SK-N-SH treated with all-trans-retinoic acid at 6 μM for 48 hours (cell line): ENCODE measurements around the gene COPG2.

ENCODE experiments used
- ATAC-seq: fragments of 200-7000 bp; cut with Tn5 transposase; 3 replicates; pipeline ENCODE4 v1.9.1; 2020; ENCODE audit warnings: mild to moderate bottlenecking, moderate library complexity
- ARNTL ChIP-seq: fragments of 450-650 bp; formaldehyde crosslinking; IDR thresholded peaks from 2 replicates; pipeline ENCODE4 v1.5.0; 2020; ENCODE audit warnings: low read depth, mild to moderate bottlenecking, moderate library complexity, borderline replicate concordance
- BACH2 ChIP-seq: fragments of 250-450 bp; sonication (Bioruptor Pico); IDR thresholded peaks from 2 replicates; pipeline ENCODE4 v1.9.0; 2021; ENCODE audit warnings: mild to moderate bottlenecking, borderline replicate concordance
- CSDC2 ChIP-seq: fragments of 250-450 bp; sonication (Bioruptor Pico); IDR thresholded peaks from 2 replicates; pipeline ENCODE4 v1.5.0; 2020; ENCODE audit warnings: mild to moderate bottlenecking, moderate library complexity
- ESRRG ChIP-seq: fragments of 250-450 bp; sonication (Bioruptor Pico); IDR thresholded peaks from 2 replicates; pipeline ENCODE4 v1.6.1; 2021; ENCODE audit warnings: mild to moderate bottlenecking
- GLIS3 ChIP-seq: fragments of 250-450 bp; sonication (Bioruptor Pico); IDR thresholded peaks from 2 replicates; pipeline ENCODE4 v1.5.0; 2020; ENCODE audit warnings: mild to moderate bottlenecking, moderate library complexity
- ISL1 ChIP-seq: fragments of 250-450 bp; sonication (Bioruptor Pico); IDR thresholded peaks from 2 replicates; pipeline ENCODE4 v2.1.2; 2022; ENCODE audit warnings: mild to moderate bottlenecking, moderate library complexity
- OSR1 ChIP-seq: fragments of 250-450 bp; sonication (Bioruptor Pico); IDR thresholded peaks from 2 replicates; pipeline ENCODE4 v1.8.0; 2022; ENCODE audit warnings: moderate library complexity, mild to moderate bottlenecking, inconsistent platforms
- PPARA ChIP-seq: fragments of 250-450 bp; sonication (Bioruptor Pico); IDR thresholded peaks from 2 replicates; pipeline ENCODE4 v1.5.0; 2020; ENCODE audit warnings: mild to moderate bottlenecking, borderline replicate concordance
- RARB ChIP-seq: fragments of 250-450 bp; sonication (Bioruptor Pico); IDR thresholded peaks from 2 replicates; pipeline ENCODE4 v1.8.0; 2021; ENCODE audit warnings: mild to moderate bottlenecking, moderate library complexity
- SNAI2 ChIP-seq: fragments of 250-450 bp; sonication (Bioruptor Pico); IDR thresholded peaks from 2 replicates; pipeline ENCODE4 v1.5.0; 2020; ENCODE audit warnings: mild to moderate bottlenecking, moderate library complexity
- TCF4 ChIP-seq: fragments of 250-450 bp; sonication (Bioruptor Pico); IDR thresholded peaks from 2 replicates; pipeline ENCODE4 v1.8.0; 2021; ENCODE audit warnings: mild to moderate bottlenecking, moderate library complexity, borderline replicate concordance
- TOX ChIP-seq: fragments of 250-450 bp; sonication (Bioruptor Pico); IDR thresholded peaks from 2 replicates; pipeline ENCODE4 v1.8.0; 2021; ENCODE audit warnings: mild to moderate bottlenecking, moderate library complexity, borderline replicate concordance
- ZC3H10 ChIP-seq: fragments of 250-450 bp; sonication (Bioruptor Pico); IDR thresholded peaks from 2 replicates; pipeline ENCODE4 v1.5.1; 2021; ENCODE audit warnings: mild to moderate bottlenecking, moderate library complexity
- ZFP3 ChIP-seq: fragments of 250-450 bp; sonication (Bioruptor Pico); IDR thresholded peaks from 2 replicates; pipeline ENCODE4 v1.5.0; 2020; ENCODE audit warnings: mild to moderate bottlenecking, moderate library complexity
- ZFP30 ChIP-seq: fragments of 450-650 bp; formaldehyde crosslinking; IDR thresholded peaks from 2 replicates; pipeline ENCODE4 v1.5.0; 2022; ENCODE audit warnings: mild to moderate bottlenecking, moderate library complexity
- ZNF565 ChIP-seq: fragments of 450-650 bp; formaldehyde crosslinking; conservative IDR thresholded peaks from 2 replicates; pipeline ENCODE4 v1.5.0; 2020; ENCODE audit warnings: low read depth, mild to moderate bottlenecking, moderate library complexity
- ZNF70 ChIP-seq: fragments of 450-650 bp; formaldehyde crosslinking; IDR thresholded peaks from 2 replicates; pipeline ENCODE4 v1.5.0; 2020; ENCODE audit warnings: mild to moderate bottlenecking, moderate library complexity
- ZNF8 ChIP-seq: fragments of 450-650 bp; formaldehyde crosslinking; IDR thresholded peaks from 2 replicates; pipeline ENCODE4 v1.5.0; 2020; ENCODE audit warnings: mild to moderate bottlenecking, moderate library complexity
- TF ChIP-seq, protein P1 (sequence below): fragments of 250-450 bp; sonication (Bioruptor Pico); IDR thresholded peaks from 2 replicates; pipeline ENCODE4 v1.5.1; 2021; ENCODE audit warnings: mild to moderate bottlenecking, moderate library complexity
- TF ChIP-seq, protein P2 (sequence below): fragments of 250-450 bp; sonication (Bioruptor Pico); IDR thresholded peaks from 2 replicates; pipeline ENCODE4 v1.5.1; 2020; ENCODE audit warnings: low read depth, mild to moderate bottlenecking, moderate library complexity
- TF ChIP-seq, protein P3 (sequence below): fragments of 250-450 bp; sonication (Bioruptor Pico); IDR thresholded peaks from 2 replicates; pipeline ENCODE4 v1.8.0; 2020; ENCODE audit warnings: mild to moderate bottlenecking, moderate library complexity, borderline replicate concordance
- TF ChIP-seq, protein P4 (sequence below): fragments of 250-450 bp; sonication (Bioruptor Pico); IDR thresholded peaks from 2 replicates; pipeline ENCODE4 v1.8.0; 2021; ENCODE audit warnings: low read depth, mild to moderate bottlenecking, moderate library complexity, borderline replicate concordance
- TF ChIP-seq, protein P5 (sequence below): fragments of 250-450 bp; sonication (Bioruptor Pico); IDR thresholded peaks from 2 replicates; pipeline ENCODE4 v1.5.0; 2020; ENCODE audit warnings: mild to moderate bottlenecking, moderate library complexity

COPG2 gene

DNA sequence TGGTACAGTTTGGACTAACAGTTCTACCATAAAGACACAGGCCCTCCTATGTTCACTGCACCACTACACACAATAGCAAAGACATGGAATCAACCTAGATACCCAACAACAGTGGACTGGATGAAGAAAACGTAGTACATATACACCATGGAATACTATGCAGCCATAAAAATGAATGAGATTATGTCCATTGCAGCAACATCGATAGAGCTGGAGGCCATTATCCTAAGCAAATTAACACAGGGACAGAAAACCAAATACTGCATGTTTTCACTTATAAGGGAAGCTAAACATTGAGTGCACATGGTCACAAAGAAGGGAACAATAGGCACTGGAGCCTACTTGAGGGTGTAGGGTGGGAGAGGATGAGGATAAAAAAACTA lies 101.7 kb downstream of the COPG2 start:
- no peak for TF ChIP-seq ISL1
- no peak for TF ChIP-seq ARNTL
- TF ChIP-seq ZFP3, result no peak
- TF ChIP-seq GLIS3 (CRISPR knock-in tag), result no peak
- no peak for TF ChIP-seq OSR1 (CRISPR knock-in tag)
- TF ChIP-seq CSDC2 (CRISPR knock-in tag), result no peak
- no peak for TF ChIP-seq TOX
- TF ChIP-seq ZC3H10, result no peak
- no peak for TF ChIP-seq ZNF8 (CRISPR knock-in tag)
- TF ChIP-seq, protein P1, sequence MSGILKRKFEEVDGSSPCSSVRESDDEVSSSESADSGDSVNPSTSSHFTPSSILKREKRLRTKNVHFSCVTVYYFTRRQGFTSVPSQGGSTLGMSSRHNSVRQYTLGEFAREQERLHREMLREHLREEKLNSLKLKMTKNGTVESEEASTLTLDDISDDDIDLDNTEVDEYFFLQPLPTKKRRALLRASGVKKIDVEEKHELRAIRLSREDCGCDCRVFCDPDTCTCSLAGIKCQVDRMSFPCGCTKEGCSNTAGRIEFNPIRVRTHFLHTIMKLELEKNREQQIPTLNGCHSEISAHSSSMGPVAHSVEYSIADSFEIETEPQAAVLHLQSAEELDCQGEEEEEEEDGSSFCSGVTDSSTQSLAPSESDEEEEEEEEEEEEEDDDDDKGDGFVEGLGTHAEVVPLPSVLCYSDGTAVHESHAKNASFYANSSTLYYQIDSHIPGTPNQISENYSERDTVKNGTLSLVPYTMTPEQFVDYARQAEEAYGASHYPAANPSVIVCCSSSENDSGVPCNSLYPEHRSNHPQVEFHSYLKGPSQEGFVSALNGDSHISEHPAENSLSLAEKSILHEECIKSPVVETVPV (CRISPR knock-in tag), result no peak
- TF ChIP-seq TCF4, result no peak
- no peak for TF ChIP-seq ZFP30 (CRISPR knock-in tag)
- TF ChIP-seq RARB, result no peak
- TF ChIP-seq ZNF70 (CRISPR knock-in tag), result no peak
- TF ChIP-seq, protein P2, sequence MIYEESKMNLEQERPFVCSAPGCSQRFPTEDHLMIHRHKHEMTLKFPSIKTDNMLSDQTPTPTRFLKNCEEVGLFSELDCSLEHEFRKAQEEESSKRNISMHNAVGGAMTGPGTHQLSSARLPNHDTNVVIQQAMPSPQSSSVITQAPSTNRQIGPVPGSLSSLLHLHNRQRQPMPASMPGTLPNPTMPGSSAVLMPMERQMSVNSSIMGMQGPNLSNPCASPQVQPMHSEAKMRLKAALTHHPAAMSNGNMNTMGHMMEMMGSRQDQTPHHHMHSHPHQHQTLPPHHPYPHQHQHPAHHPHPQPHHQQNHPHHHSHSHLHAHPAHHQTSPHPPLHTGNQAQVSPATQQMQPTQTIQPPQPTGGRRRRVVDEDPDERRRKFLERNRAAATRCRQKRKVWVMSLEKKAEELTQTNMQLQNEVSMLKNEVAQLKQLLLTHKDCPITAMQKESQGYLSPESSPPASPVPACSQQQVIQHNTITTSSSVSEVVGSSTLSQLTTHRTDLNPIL (CRISPR knock-in tag), result no peak
- TF ChIP-seq, protein P3, sequence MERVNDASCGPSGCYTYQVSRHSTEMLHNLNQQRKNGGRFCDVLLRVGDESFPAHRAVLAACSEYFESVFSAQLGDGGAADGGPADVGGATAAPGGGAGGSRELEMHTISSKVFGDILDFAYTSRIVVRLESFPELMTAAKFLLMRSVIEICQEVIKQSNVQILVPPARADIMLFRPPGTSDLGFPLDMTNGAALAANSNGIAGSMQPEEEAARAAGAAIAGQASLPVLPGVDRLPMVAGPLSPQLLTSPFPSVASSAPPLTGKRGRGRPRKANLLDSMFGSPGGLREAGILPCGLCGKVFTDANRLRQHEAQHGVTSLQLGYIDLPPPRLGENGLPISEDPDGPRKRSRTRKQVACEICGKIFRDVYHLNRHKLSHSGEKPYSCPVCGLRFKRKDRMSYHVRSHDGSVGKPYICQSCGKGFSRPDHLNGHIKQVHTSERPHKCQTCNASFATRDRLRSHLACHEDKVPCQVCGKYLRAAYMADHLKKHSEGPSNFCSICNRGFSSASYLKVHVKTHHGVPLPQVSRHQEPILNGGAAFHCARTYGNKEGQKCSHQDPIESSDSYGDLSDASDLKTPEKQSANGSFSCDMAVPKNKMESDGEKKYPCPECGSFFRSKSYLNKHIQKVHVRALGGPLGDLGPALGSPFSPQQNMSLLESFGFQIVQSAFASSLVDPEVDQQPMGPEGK (CRISPR knock-in tag), result no peak
- TF ChIP-seq ZNF565 (CRISPR knock-in tag), result no peak
- TF ChIP-seq, protein P4, sequence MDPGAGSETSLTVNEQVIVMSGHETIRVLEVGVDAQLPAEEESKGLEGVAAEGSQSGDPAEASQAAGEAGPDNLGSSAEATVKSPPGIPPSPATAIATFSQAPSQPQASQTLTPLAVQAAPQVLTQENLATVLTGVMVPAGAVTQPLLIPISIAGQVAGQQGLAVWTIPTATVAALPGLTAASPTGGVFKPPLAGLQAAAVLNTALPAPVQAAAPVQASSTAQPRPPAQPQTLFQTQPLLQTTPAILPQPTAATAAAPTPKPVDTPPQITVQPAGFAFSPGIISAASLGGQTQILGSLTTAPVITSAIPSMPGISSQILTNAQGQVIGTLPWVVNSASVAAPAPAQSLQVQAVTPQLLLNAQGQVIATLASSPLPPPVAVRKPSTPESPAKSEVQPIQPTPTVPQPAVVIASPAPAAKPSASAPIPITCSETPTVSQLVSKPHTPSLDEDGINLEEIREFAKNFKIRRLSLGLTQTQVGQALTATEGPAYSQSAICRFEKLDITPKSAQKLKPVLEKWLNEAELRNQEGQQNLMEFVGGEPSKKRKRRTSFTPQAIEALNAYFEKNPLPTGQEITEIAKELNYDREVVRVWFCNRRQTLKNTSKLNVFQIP (CRISPR knock-in tag), result no peak
- TF ChIP-seq, all 23 proteins: peak for 0
- ATAC-seq, result no peak

DNA sequence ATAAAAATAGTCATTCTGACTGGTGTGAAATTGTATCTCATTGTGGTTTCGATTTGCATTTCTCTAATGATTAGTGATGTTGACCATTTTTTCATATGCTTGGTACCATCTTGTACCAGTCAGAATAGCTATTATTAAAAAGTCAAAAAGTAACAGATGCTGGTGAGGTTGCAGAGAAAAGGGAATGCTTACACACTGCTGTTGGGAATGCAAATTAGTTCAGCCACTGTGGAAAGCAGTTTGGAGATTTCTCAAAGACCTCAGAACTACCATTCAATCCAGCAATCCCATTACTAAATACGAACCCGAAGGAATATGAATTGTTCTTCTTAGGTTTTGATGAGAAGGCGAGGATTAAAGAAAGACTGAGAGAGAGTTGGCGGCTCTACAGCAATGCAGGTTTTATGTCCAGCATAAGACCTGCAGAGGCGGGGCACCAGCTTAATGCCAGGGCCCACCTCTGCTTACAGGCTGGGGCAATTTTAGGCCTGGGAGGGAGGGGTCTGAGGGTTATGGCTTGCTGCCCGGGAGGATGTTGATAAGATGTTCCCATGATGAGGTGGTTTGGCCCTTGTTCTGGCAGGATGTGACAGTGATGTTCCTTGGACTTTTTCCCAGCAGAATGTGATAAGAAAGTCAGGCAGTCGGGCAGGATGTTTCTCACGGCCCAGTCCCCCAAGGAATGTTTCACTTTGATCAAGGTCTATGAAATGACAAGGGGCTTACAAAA lies 102.2 kb downstream of the COPG2 start:
- no peak for ATAC-seq
- TF ChIP-seq SNAI2 (CRISPR knock-in tag) (no peak), RARB (no peak), ZC3H10 (no peak), PPARA (CRISPR knock-in tag) (no peak), BACH2 (no peak), ZNF70 (CRISPR knock-in tag) (no peak), CSDC2 (CRISPR knock-in tag) (no peak), OSR1 (CRISPR knock-in tag) (no peak), TOX (no peak), GLIS3 (CRISPR knock-in tag) (no peak), ESRRG (CRISPR knock-in tag) (no peak), ZFP3 (no peak), ZNF565 (CRISPR knock-in tag) (no peak), ARNTL (no peak), TCF4 (no peak), ZNF8 (CRISPR knock-in tag) (no peak)
- TF ChIP-seq, protein P1 (CRISPR knock-in tag), result no peak
- TF ChIP-seq, protein P3 (CRISPR knock-in tag), result no peak
- TF ChIP-seq, protein P5, sequence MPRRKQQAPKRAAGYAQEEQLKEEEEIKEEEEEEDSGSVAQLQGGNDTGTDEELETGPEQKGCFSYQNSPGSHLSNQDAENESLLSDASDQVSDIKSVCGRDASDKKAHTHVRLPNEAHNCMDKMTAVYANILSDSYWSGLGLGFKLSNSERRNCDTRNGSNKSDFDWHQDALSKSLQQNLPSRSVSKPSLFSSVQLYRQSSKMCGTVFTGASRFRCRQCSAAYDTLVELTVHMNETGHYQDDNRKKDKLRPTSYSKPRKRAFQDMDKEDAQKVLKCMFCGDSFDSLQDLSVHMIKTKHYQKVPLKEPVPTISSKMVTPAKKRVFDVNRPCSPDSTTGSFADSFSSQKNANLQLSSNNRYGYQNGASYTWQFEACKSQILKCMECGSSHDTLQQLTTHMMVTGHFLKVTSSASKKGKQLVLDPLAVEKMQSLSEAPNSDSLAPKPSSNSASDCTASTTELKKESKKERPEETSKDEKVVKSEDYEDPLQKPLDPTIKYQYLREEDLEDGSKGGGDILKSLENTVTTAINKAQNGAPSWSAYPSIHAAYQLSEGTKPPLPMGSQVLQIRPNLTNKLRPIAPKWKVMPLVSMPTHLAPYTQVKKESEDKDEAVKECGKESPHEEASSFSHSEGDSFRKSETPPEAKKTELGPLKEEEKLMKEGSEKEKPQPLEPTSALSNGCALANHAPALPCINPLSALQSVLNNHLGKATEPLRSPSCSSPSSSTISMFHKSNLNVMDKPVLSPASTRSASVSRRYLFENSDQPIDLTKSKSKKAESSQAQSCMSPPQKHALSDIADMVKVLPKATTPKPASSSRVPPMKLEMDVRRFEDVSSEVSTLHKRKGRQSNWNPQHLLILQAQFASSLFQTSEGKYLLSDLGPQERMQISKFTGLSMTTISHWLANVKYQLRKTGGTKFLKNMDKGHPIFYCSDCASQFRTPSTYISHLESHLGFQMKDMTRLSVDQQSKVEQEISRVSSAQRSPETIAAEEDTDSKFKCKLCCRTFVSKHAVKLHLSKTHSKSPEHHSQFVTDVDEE, result no peak
- TF ChIP-seq, protein P4 (CRISPR knock-in tag), result no peak
